Stimulated activated CD4-positive, alpha-beta T cell treated with anti-CD3 and anti-CD28 coated beads, Interleukin-4, amount 100 ng/mL, for 1 hour (primary cell): ENCODE results near the gene NEK9.
A peak's percentile ranks its signal among the peaks of the same experiment; 100 is the strongest.

Source experiments
- DNase-seq: peaks from one replicate; pipeline ENCODE4 v3.0.0-alpha.2; 2020

Gene NEK9

DNA sequence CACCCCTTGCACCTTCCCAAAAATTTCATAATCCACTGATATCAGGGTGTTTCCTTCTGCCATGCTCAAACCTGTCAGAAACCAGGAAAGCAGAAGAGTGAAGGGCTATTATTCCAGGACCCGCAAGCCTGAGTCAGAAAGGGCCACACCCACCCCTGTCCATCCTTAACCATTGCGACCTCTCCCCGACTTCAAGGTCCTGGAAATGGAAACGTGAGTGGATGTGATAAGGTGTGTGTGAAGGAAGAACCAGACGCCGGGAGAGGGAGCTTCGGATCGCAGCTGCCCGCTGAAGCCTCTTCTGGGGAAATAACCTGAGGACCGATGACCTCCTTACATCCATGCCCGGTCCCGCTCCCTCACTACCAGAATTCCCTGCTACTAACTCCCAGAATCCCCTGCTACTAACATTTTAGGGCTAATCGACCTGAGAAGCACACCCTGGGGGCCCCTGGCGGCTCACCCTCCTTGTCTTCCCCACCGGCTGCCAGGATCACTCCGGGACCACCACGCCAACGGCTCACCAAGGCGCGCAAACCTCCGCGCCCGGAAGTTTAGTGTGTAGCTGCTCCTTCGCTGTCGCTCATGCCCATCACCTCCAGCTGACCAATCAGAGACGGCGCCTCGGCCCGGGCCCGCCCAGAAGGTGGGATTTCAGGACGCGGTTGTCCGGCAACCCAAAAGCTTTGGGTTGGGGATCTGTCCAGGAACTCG is 63.2 kb downstream of the NEK9 start, which contains the start of gene ACYP1:
Gene ACYP1, minus strand, starts transcription at position 534 of the 714 bp plus-strand sequence. Its CDS starts 471 bp downstream, at position 63.
- peak; percentile 92 for DNase-seq

DNA sequence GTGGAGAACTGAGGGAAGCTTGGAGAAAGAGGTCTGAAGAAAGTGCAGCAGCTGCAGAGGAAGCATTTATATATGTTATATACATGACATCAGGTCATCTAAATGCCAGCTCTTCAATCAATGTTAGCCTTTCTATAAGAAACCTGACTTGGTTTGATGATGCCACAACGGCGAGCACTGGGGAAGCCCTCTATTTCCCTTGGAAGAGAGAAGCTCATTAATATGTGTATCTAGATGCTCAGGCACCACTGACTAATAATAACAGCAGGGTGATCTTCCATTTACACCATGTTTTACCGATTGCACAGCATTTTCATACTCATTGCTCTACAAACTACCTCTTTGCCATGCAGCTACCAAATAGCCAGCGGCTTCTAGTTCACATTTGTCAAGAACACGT is 63.8 kb downstream of the NEK9 start:
- no peak for DNase-seq

DNA sequence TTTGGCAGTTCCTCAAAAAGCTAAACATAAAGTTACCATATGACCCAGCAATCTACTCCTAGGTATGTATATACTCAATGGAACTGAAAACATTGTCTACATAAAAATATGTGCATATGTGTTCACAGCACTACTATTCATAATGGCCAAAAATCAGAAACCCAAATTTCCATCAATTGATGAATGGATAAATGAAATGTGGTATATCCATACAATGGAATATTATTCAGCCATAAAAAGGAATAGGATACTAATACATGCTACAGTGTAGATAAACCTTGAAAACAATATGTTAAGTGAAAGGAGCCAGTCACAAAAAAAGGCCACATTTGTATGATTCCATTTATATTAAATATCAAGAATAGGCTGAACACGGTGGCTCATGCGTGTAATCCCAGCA is 66.4 kb downstream of the NEK9 start:
- DNase-seq = no peak

DNA sequence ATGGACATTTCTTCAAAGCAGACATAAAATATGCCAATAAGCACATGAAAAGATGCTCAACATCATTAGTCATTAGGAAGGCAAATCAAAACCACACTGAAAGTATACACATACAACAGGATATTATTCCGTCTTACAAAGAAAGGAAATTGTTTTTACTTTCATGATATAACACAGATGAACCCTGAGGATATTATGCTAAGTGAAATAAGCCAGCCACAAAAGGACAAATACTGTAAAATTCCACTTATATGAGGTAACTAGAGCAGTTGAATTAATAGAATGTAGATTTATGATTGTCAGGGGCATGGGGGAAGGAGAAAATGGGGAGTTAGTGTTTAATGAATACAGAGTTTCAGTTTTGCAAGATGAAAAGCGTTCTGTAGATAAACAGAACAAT is 67.2 kb downstream of the NEK9 start:
- DNase-seq = no peak

DNA sequence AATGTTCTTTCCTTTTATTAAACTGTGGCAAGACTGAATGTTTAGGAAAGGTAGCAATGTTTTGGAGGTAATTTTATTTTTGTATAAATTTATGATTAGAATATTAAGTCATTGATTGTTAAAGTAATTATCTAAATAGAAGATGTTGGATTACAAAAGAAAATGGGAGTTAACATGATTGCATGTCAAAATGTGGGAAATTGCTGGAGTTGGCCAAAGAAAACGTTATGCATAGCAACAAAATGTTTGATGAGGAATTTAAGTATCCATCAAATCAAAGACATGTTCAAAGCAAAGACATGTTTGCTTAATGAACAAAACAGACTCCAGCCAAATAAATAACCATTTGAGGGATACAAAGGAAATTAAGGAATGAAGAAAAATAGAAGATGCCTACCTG is 72.4 kb downstream of the NEK9 start:
- DNase-seq = no peak

DNA sequence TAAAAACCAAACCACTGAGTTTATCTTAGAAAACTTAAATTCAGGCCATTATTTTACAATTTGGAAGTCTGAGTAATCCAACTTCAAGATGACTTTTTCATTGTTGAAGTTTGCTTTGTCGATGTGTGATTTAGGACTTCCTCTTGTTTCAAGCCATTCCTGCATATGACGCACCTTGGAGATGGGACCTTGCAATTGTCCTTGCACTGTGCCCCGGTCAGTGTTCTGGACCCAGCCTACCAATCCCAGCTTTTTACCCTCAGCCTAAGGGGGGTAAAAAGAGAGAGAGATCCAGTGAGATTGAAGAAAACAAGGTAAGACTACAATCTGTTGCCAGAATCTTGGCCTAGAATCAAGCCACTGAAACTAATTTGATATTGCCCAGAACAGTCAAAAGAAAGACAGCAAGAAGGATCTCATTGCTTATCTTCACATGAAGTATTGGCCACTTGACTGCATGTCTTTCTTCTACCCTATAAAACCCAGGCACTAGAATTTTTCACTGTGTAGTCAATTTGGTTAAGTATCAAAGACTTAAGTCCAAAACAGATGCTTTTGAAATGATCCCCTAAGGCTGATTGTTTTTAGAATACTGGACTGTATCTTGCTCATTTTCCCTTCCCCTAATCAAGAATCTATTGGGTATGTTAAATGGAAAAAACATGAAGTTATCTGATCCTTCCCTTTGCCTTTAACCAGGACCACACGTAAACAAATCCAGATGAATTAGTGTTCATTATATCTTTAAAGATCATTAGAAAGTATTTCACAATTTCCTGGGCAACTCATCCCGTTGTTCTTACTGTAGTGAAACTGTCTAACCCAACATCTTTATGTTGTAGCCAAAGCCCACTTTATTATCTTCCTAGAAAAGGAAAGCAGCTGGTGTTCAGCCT is 73.2 kb downstream of the NEK9 start:
- DNase-seq = no peak

DNA sequence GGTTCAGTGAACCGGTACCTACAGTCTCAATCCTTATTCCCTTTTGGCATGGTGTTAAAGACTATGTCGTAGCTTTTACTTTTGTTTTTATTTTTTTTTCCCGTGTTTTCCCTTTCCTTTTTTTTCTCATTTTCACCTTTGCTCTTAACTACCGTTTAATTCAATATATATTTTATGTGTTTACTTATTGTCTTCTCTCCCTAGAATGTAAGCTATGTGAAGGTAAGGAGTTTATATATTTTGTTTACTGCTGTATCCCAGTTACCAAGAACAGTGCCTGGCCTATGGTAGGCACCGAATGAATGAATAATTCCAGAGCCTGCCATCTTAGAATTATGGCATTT is 75.3 kb downstream of the NEK9 start:
- DNase-seq = no peak

DNA sequence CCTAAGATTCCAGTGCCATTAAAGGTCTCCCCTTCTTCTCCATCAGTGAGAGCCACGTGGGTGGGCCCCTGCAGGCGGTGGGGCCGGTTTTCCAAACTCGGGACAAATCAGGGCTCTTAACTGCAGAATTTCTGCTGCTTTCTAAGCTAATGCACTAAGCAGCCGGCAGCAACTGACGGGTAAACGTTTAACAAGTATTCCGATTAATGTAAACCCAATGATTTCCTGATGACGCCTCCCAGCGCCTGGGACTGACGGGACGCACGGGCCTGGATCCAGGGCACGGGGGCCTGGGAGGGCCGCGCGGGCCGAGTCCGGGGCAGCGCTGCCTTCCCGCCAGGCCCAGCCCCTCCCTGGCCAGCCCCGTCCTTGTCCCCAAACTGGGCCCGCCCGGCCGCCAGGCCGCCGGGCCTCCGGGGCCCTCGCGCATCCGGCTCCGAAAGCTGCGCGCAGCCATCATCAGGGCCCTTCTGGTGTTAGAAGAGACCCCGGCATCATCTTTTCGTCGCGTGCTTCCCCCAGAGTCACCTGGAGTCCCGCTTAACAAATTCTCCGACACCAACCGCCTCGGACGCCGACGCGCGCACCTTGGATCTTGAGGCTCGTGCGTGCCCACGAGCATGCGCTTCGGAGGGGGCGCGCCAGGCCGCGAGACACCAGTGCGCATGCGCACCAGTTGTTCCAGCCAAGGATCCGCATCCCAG is 75.8 kb downstream of the NEK9 start, which contains the start of gene MLH3:
Gene MLH3, minus strand, starts transcription at position 616 of the 704 bp plus-strand sequence. CDS start 1,812 bp downstream, outside the sequence.
- DNase-seq = peak; percentile 82

DNA sequence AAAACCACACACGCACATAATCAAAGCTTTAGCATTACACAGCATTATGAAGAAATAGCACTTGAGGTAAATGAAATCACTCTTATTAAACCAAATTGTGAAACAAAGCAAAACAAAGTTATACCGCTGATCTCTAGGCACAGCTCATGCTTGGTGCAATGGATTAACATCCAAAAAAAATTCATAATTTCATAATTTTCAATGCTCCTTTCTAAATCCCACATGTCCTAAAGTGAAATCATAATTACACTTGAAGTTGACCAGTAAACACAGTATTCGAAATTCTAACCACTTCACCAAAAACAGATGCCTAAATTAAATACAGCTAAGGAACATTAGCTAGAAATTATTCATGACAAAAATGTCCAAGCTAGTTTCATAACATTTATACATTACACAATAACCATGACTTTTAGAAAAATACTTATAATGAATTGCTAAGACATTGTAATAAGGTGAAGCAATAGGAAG is 77.1 kb downstream of the NEK9 start:
- no peak for DNase-seq

DNA sequence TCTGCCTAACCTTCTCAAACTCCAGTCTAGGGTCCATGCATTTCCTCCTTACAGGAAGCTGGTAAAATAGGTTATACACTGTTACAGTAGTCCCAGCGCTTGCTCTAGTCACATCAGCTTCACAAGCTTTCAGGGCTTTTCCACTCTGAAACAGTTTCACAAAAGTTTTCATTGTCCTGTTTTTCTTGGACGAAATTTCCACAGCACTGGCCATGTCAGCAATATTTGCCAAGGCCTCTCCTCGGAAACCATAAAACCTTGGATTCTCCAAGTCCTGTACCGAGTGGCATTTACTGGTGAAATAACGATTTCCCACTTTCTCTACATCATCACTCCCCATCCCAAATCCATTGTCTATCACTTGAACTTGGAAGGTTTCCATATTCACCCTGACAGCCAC is 77.7 kb downstream of the NEK9 start:
- DNase-seq = no peak

DNA sequence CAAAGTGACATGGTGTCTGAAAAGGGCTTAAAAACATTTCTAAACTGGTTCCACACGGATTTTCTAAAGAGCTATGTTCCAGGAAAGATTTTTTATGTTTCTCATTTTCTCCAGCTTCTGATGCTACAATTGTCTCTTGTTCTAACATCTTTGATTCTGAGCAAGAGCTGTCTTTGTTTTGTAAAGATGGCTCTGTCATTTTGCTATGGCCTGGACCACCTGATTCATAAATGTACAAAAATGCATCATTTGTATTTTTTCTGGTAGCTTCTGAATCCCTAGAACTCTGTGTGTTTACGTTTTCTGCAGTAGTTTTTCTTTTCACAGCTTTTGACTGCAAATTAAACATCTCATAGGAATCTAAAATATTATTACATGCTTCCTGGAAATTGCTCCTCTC is 78.7 kb downstream of the NEK9 start:
- DNase-seq = no peak

DNA sequence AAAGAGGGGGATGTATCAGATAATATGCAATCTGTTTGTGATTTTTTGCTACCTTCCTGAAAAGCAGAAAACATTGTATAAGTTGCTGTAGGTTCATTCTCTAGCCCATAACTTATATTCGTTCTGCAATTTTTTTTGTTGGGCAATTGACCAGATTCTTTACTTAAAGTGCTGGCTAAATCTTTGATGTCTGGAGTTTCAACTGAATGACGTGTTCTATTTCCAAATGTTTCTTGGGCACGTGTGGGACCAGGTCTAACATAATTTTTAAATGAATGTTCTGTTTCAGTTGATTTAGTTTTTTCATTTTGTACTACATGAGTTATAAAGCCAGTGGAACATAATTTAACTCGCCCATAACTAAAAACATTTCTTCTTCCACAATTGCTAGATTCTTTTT is 79.3 kb downstream of the NEK9 start:
- no peak for DNase-seq

DNA sequence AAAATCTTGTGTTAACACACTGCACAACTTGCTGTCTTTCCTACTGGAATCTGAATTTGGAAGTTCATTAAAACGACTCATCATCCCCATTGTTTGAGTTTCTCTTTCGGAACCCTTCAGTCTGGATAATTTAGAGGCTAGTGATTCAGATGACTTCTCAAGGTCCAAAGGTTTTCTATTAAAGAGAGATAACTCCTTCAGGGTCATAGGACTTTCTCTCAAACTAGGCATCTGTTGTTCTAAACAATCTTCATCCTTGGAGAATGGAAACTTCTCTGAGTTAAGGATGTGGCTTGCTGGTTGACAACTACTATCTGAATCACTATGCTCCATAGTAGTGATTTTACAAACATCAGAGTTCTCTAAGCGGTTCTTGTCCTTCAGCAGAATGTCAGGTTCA is 79.9 kb downstream of the NEK9 start:
- DNase-seq = no peak

DNA sequence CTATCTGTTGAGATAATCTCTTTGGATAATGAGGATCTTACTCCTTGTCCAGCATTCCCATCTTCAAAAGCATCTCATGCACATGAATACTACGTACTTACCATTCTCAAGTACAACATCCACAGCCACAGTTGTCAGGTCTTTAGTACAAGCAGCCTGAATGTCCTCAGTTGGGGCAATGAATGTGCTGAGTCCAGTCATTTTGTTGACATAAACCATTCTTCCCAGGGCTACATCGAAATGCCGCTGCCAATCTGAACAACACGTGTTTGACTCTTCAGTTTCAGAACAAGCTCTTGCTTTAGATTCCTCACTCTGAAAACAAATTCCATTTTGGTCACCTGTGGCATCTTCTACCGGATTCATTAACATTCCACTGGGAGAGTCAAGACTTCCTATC is 80.6 kb downstream of the NEK9 start:
- DNase-seq = no peak

DNA sequence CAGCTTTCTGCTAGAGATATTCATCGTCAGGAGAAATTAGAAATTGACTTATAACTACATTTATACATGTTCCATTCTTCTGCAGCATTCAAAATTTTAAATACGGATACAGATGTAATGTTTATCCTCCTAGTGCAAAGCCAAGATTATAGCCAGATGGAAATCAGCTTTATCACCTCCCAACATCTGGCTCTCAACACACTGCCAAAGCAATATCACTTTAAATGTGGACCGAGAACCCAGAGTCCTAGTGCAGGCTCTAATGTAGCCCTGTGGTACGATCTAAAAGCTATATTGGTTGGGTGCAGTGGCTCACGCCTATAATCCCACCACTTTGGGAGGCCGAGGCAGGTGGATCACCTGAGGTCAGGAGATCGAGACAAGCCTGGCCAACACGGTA is 82.1 kb downstream of the NEK9 start:
- DNase-seq = no peak

DNA sequence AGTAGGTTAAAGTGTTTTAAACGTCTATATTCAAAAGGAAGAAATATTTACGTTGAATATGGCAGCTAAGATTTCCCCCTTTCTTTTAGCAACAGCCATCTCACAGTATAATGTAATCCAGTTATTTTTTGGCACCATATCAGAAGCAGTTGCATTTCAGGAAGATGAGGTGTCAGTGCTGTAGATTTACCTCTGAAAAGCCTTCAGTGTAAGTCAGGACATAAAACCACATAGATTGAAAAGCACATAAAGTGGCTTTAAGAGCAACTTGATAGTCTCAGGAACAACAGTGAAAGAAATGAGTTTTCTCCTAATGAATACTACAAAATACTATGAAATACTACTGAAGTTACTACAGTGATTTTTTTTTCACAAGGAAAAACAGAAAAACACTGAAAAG is 82.5 kb downstream of the NEK9 start:
- DNase-seq = no peak

DNA sequence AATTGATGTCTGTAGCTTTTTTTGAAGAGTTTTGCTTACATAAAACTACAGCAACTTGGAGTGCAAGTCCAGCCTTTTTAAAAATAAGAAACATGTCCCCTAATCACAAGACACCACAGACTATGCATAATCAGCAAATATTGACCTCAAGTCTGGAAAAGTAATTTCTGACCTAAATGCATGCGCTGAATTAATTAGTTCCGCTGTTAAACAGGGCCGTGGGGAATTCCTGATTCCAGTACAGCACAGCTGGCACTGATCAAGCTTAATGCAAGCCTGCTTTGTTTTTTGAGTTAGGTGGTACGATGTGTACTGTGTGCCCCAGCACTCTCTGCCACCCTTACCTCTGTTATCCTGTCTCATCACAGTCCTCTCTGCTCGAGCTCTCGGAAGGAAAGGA is 84.8 kb downstream of the NEK9 start:
- no peak for DNase-seq

DNA sequence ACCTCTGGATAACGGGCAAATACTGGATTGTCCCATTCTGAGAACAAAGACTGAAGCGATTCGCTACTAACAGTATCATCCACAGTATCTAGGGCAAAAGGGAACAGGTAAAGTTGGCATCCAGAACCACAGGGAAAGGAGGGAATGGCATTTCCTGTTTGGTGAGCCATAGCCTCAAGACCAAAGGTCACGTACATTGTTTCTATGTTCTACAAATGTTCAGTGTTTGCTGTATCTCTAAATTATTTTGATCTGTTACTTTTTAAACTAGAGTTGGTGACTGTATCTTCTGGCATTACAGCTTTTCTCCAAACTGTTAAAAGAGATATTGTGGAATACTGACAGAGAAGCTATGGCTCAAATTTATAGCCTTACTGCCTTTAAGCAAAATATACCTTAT is 85.2 kb downstream of the NEK9 start:
- no peak for DNase-seq

DNA sequence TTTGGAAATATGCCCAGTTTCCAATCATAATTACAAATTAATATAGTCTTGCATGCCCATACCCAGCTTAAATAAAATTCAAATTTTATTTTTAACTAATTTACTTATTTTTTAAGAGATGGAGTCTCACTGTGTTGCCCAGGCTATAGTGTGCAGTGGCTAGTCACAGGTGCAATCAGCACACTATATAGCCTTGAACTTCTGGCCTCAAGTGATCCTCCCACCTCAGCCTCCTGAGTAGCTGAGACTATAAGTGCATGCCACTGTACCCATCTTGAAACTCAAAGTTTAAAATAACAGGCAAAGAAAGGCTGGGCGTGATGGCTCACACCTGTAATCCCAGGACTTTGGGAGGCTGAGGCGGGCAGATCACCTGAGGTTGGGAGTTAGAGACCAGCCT is 85.9 kb downstream of the NEK9 start:
- DNase-seq = no peak

DNA sequence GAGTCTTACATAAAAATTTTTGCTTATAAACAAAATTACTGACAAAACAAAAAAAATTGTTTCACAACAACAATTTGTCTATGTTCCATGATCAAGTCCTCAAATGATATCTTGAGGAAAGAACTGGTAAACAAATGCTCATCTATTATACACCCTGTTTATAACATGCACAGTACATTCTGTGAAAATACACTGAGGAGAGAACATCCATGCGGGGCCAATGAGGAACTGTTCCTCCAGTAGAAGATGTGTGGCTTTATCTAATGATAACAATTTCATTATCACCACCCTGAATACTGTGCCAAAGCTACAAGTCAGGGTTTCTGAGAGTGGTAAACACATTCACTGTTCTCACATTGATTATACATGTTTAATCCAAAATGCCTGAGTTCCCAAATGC is 86.3 kb downstream of the NEK9 start:
- DNase-seq = no peak

DNA sequence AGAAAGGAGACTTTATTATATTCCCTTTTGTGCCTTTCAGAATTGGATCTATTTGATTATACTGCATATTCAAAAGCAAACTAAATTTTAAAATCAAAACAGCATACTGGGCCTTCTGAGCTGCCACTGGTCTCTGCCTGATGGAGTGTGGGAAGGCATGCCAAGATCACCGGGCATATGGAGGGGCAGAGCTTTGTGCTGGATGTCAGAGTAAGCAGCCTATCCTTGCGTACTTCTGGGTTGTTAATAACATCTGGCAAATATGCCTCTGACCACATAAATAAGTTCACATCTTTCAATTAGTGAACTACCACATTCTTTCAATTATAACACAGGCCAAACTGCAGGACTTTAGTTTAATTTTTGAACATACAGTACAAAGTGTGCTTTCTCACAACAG is 93.9 kb downstream of the NEK9 start:
- no peak for DNase-seq

DNA sequence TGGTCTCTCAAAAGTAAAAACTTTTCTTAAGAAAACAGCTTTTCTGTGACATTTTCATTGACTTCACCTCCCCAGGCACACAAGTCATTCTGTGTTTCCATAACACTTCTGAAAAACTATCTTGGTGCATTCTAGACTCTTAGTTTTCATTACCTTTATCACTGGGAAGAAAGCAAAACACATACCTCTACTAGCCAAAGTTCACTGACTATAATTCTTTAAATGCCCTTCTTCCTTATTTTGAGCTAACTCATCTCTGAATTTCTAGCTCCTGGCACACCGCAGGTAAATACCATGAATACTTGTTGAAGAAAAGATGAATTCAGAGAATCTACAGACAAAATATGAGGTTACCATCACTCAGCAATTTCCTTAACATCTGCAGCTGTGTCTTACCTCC is 96.7 kb downstream of the NEK9 start:
- DNase-seq = no peak
